Heart left ventricle (tissue), 16 donors: ENCODE measurements around the gene ERLIN1. TPM values are rescaled to one million over a fixed set of nuclear protein-coding genes. Genes with fewer than 3 reads are reported as not detected.

Experiments used
- ATAC-seq, 4 donors: fragments of 200-7000 bp; cut with Tn5 transposase; one replicate each; pipeline ENCODE4 v1.9.1; 2020 to 2022; ENCODE audit warnings: moderate library complexity in 4 of 4, mild to moderate bottlenecking in 3 of 4, moderate number of reproducible peaks in 1 of 4
- DNase-seq, 5 donors: peaks; one replicate each; pipeline ENCODE4 v3.0.0-alpha.2; 2020
- H3K27ac ChIP-seq, 12 donors: fragments of 200-600 bp; sonication (generic) in 4 of 12; one replicate each; pipeline versions ENCODE4 v1.5.0 to v1.8.0; 2016 to 2022; ENCODE audit warnings: mild to moderate bottlenecking in 2 of 12
- H3K27me3 ChIP-seq, 9 donors: fragments of 200-600 bp; sonication (generic) in 2 of 9; one replicate each; pipeline versions ENCODE4 v1.5.1 to v1.8.0; 2016 to 2022; ENCODE audit warnings: mild to moderate bottlenecking in 3 of 9
- H3K36me3 ChIP-seq, 9 donors: fragments of 200-600 bp; sonication (generic) in 2 of 9; one replicate each; pipeline versions ENCODE4 v1.5.0 to v1.8.0; 2018 to 2022; ENCODE audit warnings: mild to moderate bottlenecking in 2 of 9
- H3K4me1 ChIP-seq, 12 donors: fragments of 200-600 bp; sonication (generic) in 4 of 12; one replicate each; pipeline versions ENCODE4 v1.5.0 to v1.8.0; 2016 to 2022; ENCODE audit warnings: mild to moderate bottlenecking in 3 of 12
- H3K4me3 ChIP-seq, 12 donors: fragments of 200-600 bp; sonication (generic) in 4 of 12; one replicate each; pipeline versions ENCODE4 v1.5.0 to v1.8.0; 2017 to 2022; ENCODE audit warnings: mild to moderate bottlenecking in 9 of 12, moderate library complexity in 4 of 12
- H3K9me3 ChIP-seq, 12 donors: fragments of 200-600 bp; sonication (generic) in 4 of 12; one replicate each; pipeline versions ENCODE4 v1.5.0 to v1.8.0; 2016 to 2022; ENCODE audit warnings: mild to moderate bottlenecking in 1 of 12
- POLR2A ChIP-seq, 2 donors: fragments of 450-650 bp; IDR thresholded peaks; one replicate each; pipeline ENCODE4 v1.6.1; 2017; ENCODE audit warnings: antibody characterized with exemption in 2 of 2, mild to moderate bottlenecking in 2 of 2, moderate library complexity in 2 of 2
- WGBS, 4 donors: extraction: QIAGEN DNeasy Blood & Tissue Kit in 2 of 4; methylation state at CpG; one replicate each; pipeline versions ENCODE4 v1.1.5 to v1.1.7; 2013 to 2018; 5-methylcytosine and 5-hydroxymethylcytosine counted together
- intact Hi-C, 10 donors: fragments of 100-400 bp; cut with DNase I; formaldehyde crosslinking; loops; one replicate each; pipeline versions ENCODE4 v1.11.1 to v1.14.2; 2022
- polyA plus RNA-seq, 2 donors: library from polyadenylated mRNA; stranded (reverse); fragments of 200-250 nt; gene quantifications; one replicate each; pipeline ENCODE4 v1.2.3, GENCODE V29; 2013
- total RNA-seq, 9 donors: library from RNA; depleted of rRNA in 2 of 9; stranded (reverse); fragments of >200 nt in 2 of 9; fragmentation: NEBNext Ultra II Directional in 3 of 9; extraction: Animal tissue kit (Norgen Biotek cat#: 25700) in 3 of 9; gene quantifications; one replicate each; pipeline versions ENCODE4 v1.1.0 to v1.2.4, GENCODE V29; 2016 to 2023
- TF ChIP-seq, protein P1 (sequence below), 12 donors: fragments of 200-600 bp; sonication (generic) in 4 of 12; IDR thresholded peaks; one replicate each; pipeline versions ENCODE4 v1.5.0 to v1.8.0; 2018 to 2022; ENCODE audit warnings: antibody characterized with exemption in 12 of 12, mild to moderate bottlenecking in 5 of 12
- donor health status: ischemic (EF 13 %, LVEDD 7.1; RV severe dilation, severe dysfunction).
- donor health status: healthy with polysubstance abuse.
- donor health status: DM: no; HTN: yes; CAD: no.
- donor health status: DM: no; HTN: no; CAD: no.
- donor health status: ischemic (EF 25% LVEDD 6.9; RV normal size, moderate dysfunction).
- donor health status: ischemic (EF 25% LVEDD 5.7; RV mildly dilated, moderate dysfunction).
- donor health status: healthy.
- donor health status: DM: yes; HTN: yes; CAD: no.
- donor health status: ischemic (EF 35%, LVEDD 5.7; RV mildly dilated, moderate dysfunction).
- donor health status: nonischemic (EF 11% LVEDD 7.7; RV severe dilation, severe dysfunction).
- donor health status: DM: yes; HTN: yes; CAD: no.
- donor health status: PGD.
- donor health status: ischemic (EF 29% LVEDD 5.4; RV normal size, mild dysfunction).
- donor health status: nonischemic (EF 23%, LVEDD 6.1; RV moderate dilation, normal function).

The ERLIN1 gene
- total and polyA plus RNA-seq, 11 donors: 1.9 to 16.5 (median 7.0) TPM

DNA sequence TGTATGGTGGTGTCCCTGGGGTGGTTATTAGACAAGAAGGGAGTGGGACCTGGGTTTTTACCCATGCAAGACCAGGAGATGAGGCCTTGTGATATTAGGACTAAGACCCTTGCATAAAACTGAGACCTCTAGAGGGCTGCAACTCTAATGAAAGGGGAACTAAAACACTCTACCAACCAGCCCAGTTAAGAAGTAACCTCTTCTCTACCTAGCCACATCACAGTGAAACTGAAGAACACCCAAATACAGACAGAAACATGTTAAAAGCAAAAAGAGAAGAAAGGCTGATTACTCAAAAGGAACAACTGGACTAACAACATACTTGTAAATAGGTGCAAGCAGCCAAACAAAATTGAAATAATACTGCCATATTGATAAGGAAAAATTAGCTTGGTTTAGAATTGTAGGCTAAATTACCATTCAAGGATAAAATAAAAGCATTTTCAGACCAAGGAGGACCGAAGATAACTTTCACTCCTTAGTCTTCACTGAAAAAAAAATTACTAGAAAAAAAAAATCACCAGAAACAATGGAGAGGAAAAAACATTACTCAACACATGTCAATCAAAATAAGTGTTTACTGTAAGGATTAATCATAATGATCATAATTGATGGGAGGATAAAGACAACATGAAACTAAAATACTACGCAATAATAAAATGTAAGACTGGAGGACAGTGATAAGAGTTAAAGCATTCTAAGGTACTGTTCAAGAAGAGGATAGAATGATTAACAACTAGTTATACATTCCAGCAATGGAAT, 27.6 kb downstream of the ERLIN1 start:
- no peak overlapping the region for H3K4me3 ChIP-seq
- TF ChIP-seq, protein P1, sequence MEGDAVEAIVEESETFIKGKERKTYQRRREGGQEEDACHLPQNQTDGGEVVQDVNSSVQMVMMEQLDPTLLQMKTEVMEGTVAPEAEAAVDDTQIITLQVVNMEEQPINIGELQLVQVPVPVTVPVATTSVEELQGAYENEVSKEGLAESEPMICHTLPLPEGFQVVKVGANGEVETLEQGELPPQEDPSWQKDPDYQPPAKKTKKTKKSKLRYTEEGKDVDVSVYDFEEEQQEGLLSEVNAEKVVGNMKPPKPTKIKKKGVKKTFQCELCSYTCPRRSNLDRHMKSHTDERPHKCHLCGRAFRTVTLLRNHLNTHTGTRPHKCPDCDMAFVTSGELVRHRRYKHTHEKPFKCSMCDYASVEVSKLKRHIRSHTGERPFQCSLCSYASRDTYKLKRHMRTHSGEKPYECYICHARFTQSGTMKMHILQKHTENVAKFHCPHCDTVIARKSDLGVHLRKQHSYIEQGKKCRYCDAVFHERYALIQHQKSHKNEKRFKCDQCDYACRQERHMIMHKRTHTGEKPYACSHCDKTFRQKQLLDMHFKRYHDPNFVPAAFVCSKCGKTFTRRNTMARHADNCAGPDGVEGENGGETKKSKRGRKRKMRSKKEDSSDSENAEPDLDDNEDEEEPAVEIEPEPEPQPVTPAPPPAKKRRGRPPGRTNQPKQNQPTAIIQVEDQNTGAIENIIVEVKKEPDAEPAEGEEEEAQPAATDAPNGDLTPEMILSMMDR (IDR thresholded peaks at IDR 0.05): no peak
- TF ChIP-seq POLR2A (IDR thresholded peaks at IDR 0.05): no peak

DNA sequence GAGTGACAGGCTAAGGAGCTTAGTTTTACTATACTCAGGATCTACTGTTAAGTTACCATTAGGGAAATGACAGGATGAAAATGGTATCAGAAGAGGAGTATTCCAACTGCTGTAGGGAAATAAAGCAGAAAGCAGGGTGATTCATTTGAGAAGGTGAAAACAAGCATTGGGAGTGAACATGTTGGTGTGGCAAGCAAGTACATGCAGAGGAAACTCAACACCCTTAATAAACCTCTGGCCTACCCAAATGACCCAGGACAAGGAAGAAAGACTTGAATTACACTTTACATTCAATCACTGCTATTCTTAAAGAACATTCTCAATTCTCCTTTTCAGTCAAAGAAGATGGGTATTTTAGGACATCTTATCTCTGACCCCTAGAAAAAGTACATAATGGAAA, 28.7 kb downstream of the ERLIN1 start:
- no peak for ATAC-seq
- intact Hi-C loops: no loop called here
- Histone ChIP-seq H3K4me1 (no peaks in the 10 kb centered on the region), H3K36me3 (peaks cover 0 to 96% (median 63%) of the 10 kb centered on the region in 9 donors), H3K4me3 (no peak overlapping the region), H3K9me3 (no peaks in the 10 kb centered on the region), H3K27me3 (no peaks in the 10 kb centered on the region), H3K27ac (no peak overlapping the region)
- DNase-seq: no peak
- TF ChIP-seq, protein P1 (IDR thresholded peaks at IDR 0.05): no peak

More for the DNA sequence above, 27.6 kb downstream of the ERLIN1 start:
- H3K36me3 ChIP-seq: peaks cover 0 to 96% (median 61%) of the 10 kb centered on the region in 9 donors
- no peaks in the 10 kb centered on the region for H3K27me3 ChIP-seq
- WGBS, 4 donors: 94 to 97% (median 96%) methylated on average over 2 of the region's 2 CpGs
- DNase-seq: no peak
- intact Hi-C loops: no loop called here
- no peak overlapping the region for H3K27ac ChIP-seq
- no peaks in the 10 kb centered on the region for H3K9me3 ChIP-seq
- H3K4me1 ChIP-seq: no peaks in the 10 kb centered on the region
- no peak for ATAC-seq

DNA sequence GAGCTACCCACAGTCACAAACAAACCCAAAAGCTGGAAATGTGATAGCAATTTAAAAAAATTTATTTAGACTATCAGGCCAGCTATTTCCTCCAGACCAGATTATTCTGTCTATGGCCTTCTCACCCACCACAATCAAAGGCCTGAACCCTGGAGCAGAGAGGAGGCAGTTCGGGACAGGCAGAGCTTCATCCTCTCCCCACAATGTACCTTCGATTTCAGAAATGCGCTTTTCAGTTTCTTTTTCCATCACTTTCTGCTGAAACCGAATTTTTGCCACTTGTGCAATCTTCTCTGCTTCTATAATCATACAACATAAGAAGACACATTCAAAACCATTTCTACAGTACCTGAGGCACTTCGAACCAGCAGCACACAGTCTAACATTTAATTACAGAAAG, 29.9 kb downstream of the ERLIN1 start:
- intact Hi-C loops: no loop called here
- H3K36me3 ChIP-seq: peaks cover 0 to 98% (median 67%) of the 10 kb centered on the region in 9 donors
- 95 to 98% (median 96%) methylated on average over 5 of the region's 5 CpGs for WGBS, 4 donors

DNA sequence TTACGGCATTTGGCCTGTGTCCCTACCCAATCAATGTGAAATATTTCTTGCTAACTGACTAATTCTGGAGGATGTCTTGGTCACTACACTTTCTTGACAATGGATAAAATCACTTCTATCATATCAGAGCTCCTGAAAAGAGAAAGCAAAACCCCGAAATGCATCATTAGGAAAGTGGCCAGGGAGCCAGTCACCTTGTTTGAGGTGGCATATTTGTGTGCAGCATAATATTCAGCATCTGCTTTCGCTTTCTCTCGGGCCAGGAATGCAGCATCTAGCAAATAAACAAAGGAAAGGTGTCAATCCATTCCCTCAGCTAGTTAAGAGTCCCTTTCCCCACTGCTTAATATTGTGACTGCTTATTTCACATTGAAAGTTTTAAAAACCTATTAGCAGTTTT, 31.2 kb downstream of the ERLIN1 start:
- Histone ChIP-seq H3K4me1 (no peaks in the 10 kb centered on the region), H3K27me3 (no peaks in the 10 kb centered on the region), H3K27ac (no peak overlapping the region), H3K9me3 (no peaks in the 10 kb centered on the region), H3K36me3 (peaks cover 0 to 98% (median 75%) of the 10 kb centered on the region in 9 donors), H3K4me3 (no peak overlapping the region)
- no peak for ATAC-seq
- 93 to 98% (median 97%) methylated on average over 4 of the region's 4 CpGs for WGBS, 4 donors
- intact Hi-C loops: no loop called here
- TF ChIP-seq POLR2A (IDR thresholded peaks at IDR 0.05): no peak
- TF ChIP-seq, protein P1 (IDR thresholded peaks at IDR 0.05): no peak
- DNase-seq: no peak

More for the DNA sequence above, 29.9 kb downstream of the ERLIN1 start:
- H3K9me3 ChIP-seq: no peaks in the 10 kb centered on the region
- H3K27ac ChIP-seq: no peak overlapping the region
- TF ChIP-seq, protein P1 (IDR thresholded peaks at IDR 0.05): no peak
- no peak for TF ChIP-seq POLR2A (IDR thresholded peaks at IDR 0.05)
- DNase-seq (no peak), ATAC-seq (no peak)
- H3K4me3 ChIP-seq: no peak overlapping the region
- no peaks in the 10 kb centered on the region for H3K27me3 ChIP-seq
- no peaks in the 10 kb centered on the region for H3K4me1 ChIP-seq
